Spleen (tissue), 11 donors: ENCODE measurements around the gene SAV1. TPM values are rescaled to one million over a fixed set of nuclear protein-coding genes. Genes with fewer than 3 reads are reported as not detected.

Experiments used
- DNase-seq: peaks from one replicate; pipeline ENCODE4 v3.0.0-alpha.2; 2020
- H3K27ac ChIP-seq, 8 donors: fragments of 200-600 bp; sonication (generic) in 7 of 8; 1 replicate in 4 of 8; 2 replicates in 4 of 8; pipeline versions ENCODE4 v1.5.0 to v1.8.0; 2016 to 2021; ENCODE audit warnings: inconsistent platforms in 4 of 8, mild to moderate bottlenecking in 4 of 8, moderate library complexity in 1 of 8
- H3K27me3 ChIP-seq, 7 donors: fragments of 200-600 bp; sonication (generic) in 6 of 7; replicated peaks in 1 of 7; 1 replicate in 4 of 7; 2 replicates in 3 of 7; pipeline versions ENCODE4 v1.5.0 to v1.8.0; 2016 to 2021; ENCODE audit warnings: inconsistent platforms in 3 of 7, mild to moderate bottlenecking in 1 of 7
- H3K36me3 ChIP-seq, 6 donors: fragments of 200-600 bp; sonication (generic) in 5 of 6; 1 replicate in 4 of 6; 2 replicates in 2 of 6; pipeline versions ENCODE4 v1.5.0 to v1.8.0; 2016 to 2021; ENCODE audit warnings: inconsistent platforms in 2 of 6
- H3K4me1 ChIP-seq, 6 donors: fragments of 200-600 bp; sonication (generic) in 5 of 6; 1 replicate in 3 of 6; 2 replicates in 3 of 6; pipeline versions ENCODE4 v1.5.0 to v1.8.0; 2016 to 2021; ENCODE audit warnings: inconsistent platforms in 3 of 6
- H3K4me3 ChIP-seq, 8 donors: fragments of 200-600 bp; sonication (generic) in 7 of 8; 1 replicate in 4 of 8; 2 replicates in 4 of 8; pipeline versions ENCODE4 v1.5.0 to v1.8.0; 2016 to 2021; ENCODE audit warnings: inconsistent platforms in 4 of 8, mild to moderate bottlenecking in 4 of 8, moderate library complexity in 2 of 8
- H3K9me3 ChIP-seq, 8 donors: fragments of 200-600 bp; sonication (generic) in 7 of 8; 1 replicate in 4 of 8; 2 replicates in 4 of 8; pipeline versions ENCODE4 v1.5.0 to v1.8.0; 2016 to 2021; ENCODE audit warnings: inconsistent platforms in 4 of 8
- POLR2A ChIP-seq, 3 donors: fragments of 450-650 bp; IDR thresholded peaks; one replicate each; pipeline ENCODE4 v1.5.1; 2017; ENCODE audit warnings: antibody characterized with exemption in 3 of 3, mild to moderate bottlenecking in 1 of 3
- POLR2AphosphoS5 ChIP-seq, 3 donors: sonication (generic); formaldehyde crosslinking; IDR thresholded peaks; one replicate each; pipeline ENCODE4 v1.5.1; 2017; ENCODE audit warnings: antibody characterized with exemption in 3 of 3
- WGBS, 5 donors: extraction: QIAGEN DNeasy Blood & Tissue Kit in 3 of 5; methylation state at CpG; one replicate each; pipeline versions ENCODE4 v1.1.5 to v1.1.7; 2013 to 2018; 5-methylcytosine and 5-hydroxymethylcytosine counted together
- intact Hi-C: fragments of 100-400 bp; cut with DNase I; formaldehyde crosslinking; loops from one replicate; pipeline ENCODE4 v1.15.0; 2023; ENCODE audit warnings: low total_unique reads
- polyA plus RNA-seq, 3 donors: library from polyadenylated mRNA; stranded (reverse); fragments of 200-250 nt; gene quantifications; one replicate each; pipeline ENCODE4 v1.2.1, GENCODE V29; 2013
- total RNA-seq, 7 donors: library from RNA; depleted of rRNA in 3 of 7; stranded (reverse); fragments of >200 nt in 3 of 7; fragmentation: NEBNext Ultra II Directional in 4 of 7; extraction: Animal tissue kit (Norgen Biotek cat#: 25700) in 4 of 7; gene quantifications; one replicate each; pipeline versions ENCODE4 v1.1.0 to v1.2.1, GENCODE V29; 2016 to 2021
- TF ChIP-seq, protein P1 (sequence below), 11 experiments: fragments of 200-600 bp in 7 of 11; fragments of 450-650 bp in 4 of 11; sonication (generic) in 4 of 11; IDR thresholded peaks in 8 of 11; conservative IDR thresholded peaks in 3 of 11; 1 replicate in 7 of 11; 2 replicates in 4 of 11; pipeline versions ENCODE4 v1.4.0 to v1.8.0; 2016 to 2021; ENCODE audit warnings: antibody characterized with exemption in 11 of 11, inconsistent platforms in 4 of 11, mild to moderate bottlenecking in 1 of 11
- donor health status: healthy with polysubstance abuse.
- donor health status: DM: no; HTN: no; CAD: no; lungs with moderate emphysema.
- donor health status: DM: no; HTN: no; CAD: no.
- donor health status: Bipolar disorder and iron deficiency.
- donor health status: healthy.
- donor health status: DM: no; HTN: no; CAD: no.
- donor health status: DM: yes; HTN: yes; CAD: no.

The SAV1 gene
- total and polyA plus RNA-seq, 10 donors, result 18.7 to 44.9 (median 30.4) TPM

DNA sequence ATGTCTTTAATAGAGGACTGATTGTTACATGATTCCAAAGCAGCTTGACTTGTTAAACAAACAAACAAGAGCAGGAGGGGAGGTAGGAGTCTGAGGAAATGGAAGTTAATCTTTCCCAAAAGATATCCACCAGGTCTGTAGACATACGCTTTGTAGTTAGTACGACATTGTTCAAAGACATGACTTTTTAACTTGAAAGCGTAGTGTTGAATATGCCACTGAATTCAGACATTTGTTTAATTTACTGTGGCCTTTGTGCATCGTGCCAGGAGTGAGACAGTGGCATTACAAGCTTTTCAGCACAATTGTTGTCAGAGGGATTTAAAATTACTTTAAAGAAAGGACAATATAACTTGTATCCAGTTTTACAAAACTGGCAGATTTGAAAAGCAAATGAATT lies 53.0 kb downstream of the SAV1 start:
- intact Hi-C loops, result loop anchor here (10.0 kb wide), 1 partner anchor 100 kb away; no protein-coding TSS in a partner anchor
- H3K36me3 ChIP-seq, result no peaks in the 10 kb centered on the region
- 68 to 78% (median 72%) methylated on average over 4 of the region's 4 CpGs for WGBS, 5 donors
- DNase-seq, result no peak
- H3K9me3 ChIP-seq, result no peaks in the 10 kb centered on the region
- H3K4me3 ChIP-seq, result no peak overlapping the region
- H3K27me3 ChIP-seq, result no peaks in the 10 kb centered on the region
- H3K27ac ChIP-seq, result no peak overlapping the region
- H3K4me1 ChIP-seq, result no peaks in the 10 kb centered on the region
- TF ChIP-seq POLR2A (IDR thresholded peaks at IDR 0.05) (no peak), POLR2AphosphoS5 (IDR thresholded peaks at IDR 0.05) (no peak)
- TF ChIP-seq, protein P1, sequence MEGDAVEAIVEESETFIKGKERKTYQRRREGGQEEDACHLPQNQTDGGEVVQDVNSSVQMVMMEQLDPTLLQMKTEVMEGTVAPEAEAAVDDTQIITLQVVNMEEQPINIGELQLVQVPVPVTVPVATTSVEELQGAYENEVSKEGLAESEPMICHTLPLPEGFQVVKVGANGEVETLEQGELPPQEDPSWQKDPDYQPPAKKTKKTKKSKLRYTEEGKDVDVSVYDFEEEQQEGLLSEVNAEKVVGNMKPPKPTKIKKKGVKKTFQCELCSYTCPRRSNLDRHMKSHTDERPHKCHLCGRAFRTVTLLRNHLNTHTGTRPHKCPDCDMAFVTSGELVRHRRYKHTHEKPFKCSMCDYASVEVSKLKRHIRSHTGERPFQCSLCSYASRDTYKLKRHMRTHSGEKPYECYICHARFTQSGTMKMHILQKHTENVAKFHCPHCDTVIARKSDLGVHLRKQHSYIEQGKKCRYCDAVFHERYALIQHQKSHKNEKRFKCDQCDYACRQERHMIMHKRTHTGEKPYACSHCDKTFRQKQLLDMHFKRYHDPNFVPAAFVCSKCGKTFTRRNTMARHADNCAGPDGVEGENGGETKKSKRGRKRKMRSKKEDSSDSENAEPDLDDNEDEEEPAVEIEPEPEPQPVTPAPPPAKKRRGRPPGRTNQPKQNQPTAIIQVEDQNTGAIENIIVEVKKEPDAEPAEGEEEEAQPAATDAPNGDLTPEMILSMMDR (IDR thresholded peaks at IDR 0.05 in 8 of 11, conservative IDR thresholded peaks at IDR 0.05 in 3 of 11), result no peak

DNA sequence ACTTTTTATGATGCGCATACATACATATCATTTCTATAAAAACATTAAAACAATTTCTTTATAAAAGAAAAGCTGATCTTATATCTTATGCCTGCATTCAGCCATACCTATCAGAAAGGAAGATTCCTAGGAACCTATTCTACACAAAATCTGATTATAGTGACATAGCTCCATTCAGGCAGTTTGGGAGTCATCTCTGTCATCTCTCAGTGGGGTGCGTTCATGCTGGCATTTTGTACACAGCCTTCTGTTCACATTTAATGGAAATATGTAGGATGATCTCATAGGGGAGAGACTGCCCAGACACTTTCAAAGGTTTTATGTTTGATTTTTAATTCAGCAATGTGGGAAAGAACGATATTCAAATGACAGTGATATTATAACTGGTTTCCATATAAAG lies 55.3 kb downstream of the SAV1 start:
- TF ChIP-seq POLR2AphosphoS5 (IDR thresholded peaks at IDR 0.05) (no peak), POLR2A (IDR thresholded peaks at IDR 0.05) (no peak)
- TF ChIP-seq, protein P1 (IDR thresholded peaks at IDR 0.05 in 8 of 11, conservative IDR thresholded peaks at IDR 0.05 in 3 of 11), result no peak
- no peaks in the 10 kb centered on the region for H3K27me3 ChIP-seq
- H3K27ac ChIP-seq, result no peak overlapping the region
- DNase-seq, result no peak
- H3K4me1 ChIP-seq, result no peaks in the 10 kb centered on the region
- no peaks in the 10 kb centered on the region for H3K9me3 ChIP-seq
- intact Hi-C loops, result loop anchor here (10.0 kb wide), 1 partner anchor 102 kb away; no protein-coding TSS in a partner anchor
- H3K4me3 ChIP-seq, result no peak overlapping the region
- 93 to 97% (median 96%) methylated on average over 3 of the region's 3 CpGs for WGBS, 5 donors
- no peaks in the 10 kb centered on the region for H3K36me3 ChIP-seq

DNA sequence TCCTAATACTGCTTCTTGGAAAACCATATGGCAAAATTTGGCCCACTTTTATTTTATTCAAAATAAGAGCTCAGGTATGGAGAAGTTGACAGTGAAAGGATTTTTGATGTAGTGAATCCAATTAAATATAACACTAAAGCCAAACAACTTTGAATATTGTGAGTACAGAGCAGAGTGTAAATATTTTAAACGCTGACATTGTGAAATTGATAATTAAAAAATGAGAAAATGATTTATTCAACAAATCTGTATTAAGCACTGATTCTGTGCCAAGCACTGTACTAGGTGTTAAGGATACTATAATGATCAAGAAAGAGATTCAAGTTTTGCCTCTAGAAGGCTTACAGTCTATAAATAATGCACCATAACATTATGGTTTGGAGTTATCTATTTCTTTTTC lies 57.6 kb downstream of the SAV1 start:
- H3K27me3 ChIP-seq, result no peaks in the 10 kb centered on the region
- TF ChIP-seq POLR2A (IDR thresholded peaks at IDR 0.05) (no peak), POLR2AphosphoS5 (IDR thresholded peaks at IDR 0.05) (no peak)
- TF ChIP-seq, protein P1 (IDR thresholded peaks at IDR 0.05 in 8 of 11, conservative IDR thresholded peaks at IDR 0.05 in 3 of 11), result no peak
- 91 to 98% (median 95%) methylated on average over 1 of the region's 1 CpG for WGBS, 5 donors
- H3K36me3 ChIP-seq, result no peaks in the 10 kb centered on the region
- no peaks in the 10 kb centered on the region for H3K9me3 ChIP-seq
- no peaks in the 10 kb centered on the region for H3K4me1 ChIP-seq
- H3K4me3 ChIP-seq, result no peak overlapping the region
- no peak overlapping the region for H3K27ac ChIP-seq
- no peak for DNase-seq
- intact Hi-C loops, result loop anchor here (10.0 kb wide), 1 partner anchor 104 kb away; no protein-coding TSS in a partner anchor

DNA sequence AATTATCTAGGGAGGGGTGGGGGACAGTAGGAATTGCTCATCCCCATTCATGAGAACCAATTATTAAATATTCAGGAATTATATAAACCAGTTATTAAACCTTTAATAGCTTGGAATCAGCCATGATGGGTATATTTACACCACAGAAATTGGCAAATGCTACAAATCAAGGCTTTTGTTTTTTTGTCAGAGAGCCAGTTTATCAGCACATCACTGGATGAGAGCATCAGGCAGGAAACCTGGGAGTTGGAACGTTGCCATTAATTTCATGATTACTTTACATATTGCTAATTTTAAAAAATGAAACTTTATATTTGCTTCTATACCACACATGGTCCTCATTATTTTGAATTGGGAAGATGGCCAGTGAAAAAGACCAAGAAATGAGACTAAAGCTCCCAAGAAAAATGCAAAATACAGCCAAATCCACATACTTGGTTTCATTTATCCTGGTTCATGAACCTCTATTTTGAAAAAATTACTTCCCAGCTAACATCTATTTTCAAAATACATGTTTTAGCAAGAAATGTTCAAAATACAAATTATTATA lies 59.7 kb downstream of the SAV1 start:
- 58 to 88% (median 74%) methylated on average over 1 of the region's 1 CpG for WGBS, 5 donors

More for the DNA sequence above, 59.7 kb downstream of the SAV1 start:
- H3K27ac ChIP-seq, result no peak overlapping the region
- no peak for DNase-seq
- no peak overlapping the region for H3K4me3 ChIP-seq
- no peaks in the 10 kb centered on the region for H3K4me1 ChIP-seq
- no peaks in the 10 kb centered on the region for H3K36me3 ChIP-seq
- intact Hi-C loops, result loop anchor here (10.0 kb wide), 1 partner anchor 166 kb away; no protein-coding TSS in a partner anchor
- H3K9me3 ChIP-seq, result no peaks in the 10 kb centered on the region
- TF ChIP-seq POLR2A (IDR thresholded peaks at IDR 0.05) (no peak), POLR2AphosphoS5 (IDR thresholded peaks at IDR 0.05) (no peak)
- TF ChIP-seq, protein P1 (IDR thresholded peaks at IDR 0.05 in 8 of 11, conservative IDR thresholded peaks at IDR 0.05 in 3 of 11), result no peak
- no peaks in the 10 kb centered on the region for H3K27me3 ChIP-seq
